AG04449 (cell line): Measurements from ENCODE around the gene CCDC88B.

Experiments
- CTCF ChIA-PET: fragments of 350-600 bp; formaldehyde crosslinking; extraction: SDS; loops from one replicate; lab custom pipeline; 2021; ENCODE audit warnings: antibody characterized with exemption; lab: Yijun Ruan, JAX
- POLR2A ChIA-PET: fragments of 400-600, 350-600 bp; formaldehyde crosslinking; extraction: SDS; loops from one replicate; lab custom pipeline; 2020; ENCODE audit warnings: antibody characterized with exemption, inconsistent platforms; lab: Yijun Ruan, JAX
- DNase-seq: peaks from one replicate; pipeline ENCODE4 v3.0.0-alpha.2; 2010; ENCODE audit warnings: low read depth, low spot score
- H3K4me3 ChIP-seq: 2 replicates; pipeline ENCODE4 v1.5.1; 2011; ENCODE audit warnings: low read depth, mild to moderate bottlenecking, control low read depth, low read length
- CTCF ChIP-seq: IDR thresholded peaks from one replicate; pipeline ENCODE4 v1.5.1; 2011; ENCODE audit warnings: mild to moderate bottlenecking, moderate library complexity, low read length, control low read depth, inconsistent platforms; ENCODE audit not compliant: insufficient read depth; ENCODE audit errors: missing control alignments

Gene CCDC88B

GRCh38 chr11:64379817-64380709 is 40.1 kb downstream of the CCDC88B start:
- no peak for DNase-seq
- POLR2A ChIA-PET = no interaction called here
- no peak for TF ChIP-seq CTCF
- no peak overlapping the region for H3K4me3 ChIP-seq
- CTCF ChIA-PET = no interaction called here

GRCh38 chr11:64381350-64381749 is 41.3 kb downstream of the CCDC88B start:
- ChIA-PET POLR2A (no interaction called here), CTCF (interaction anchor here (0.9 kb wide), 1 partner anchor 68 kb away, joined by 3 read pairs; no protein-coding TSS in a partner anchor)
- DNase-seq = no peak
- H3K4me3 ChIP-seq = no peak overlapping the region
- no peak for TF ChIP-seq CTCF

- CTCF ChIA-PET = no interaction called here
- POLR2A ChIA-PET = no interaction called here
- no peak for DNase-seq
- no peak for TF ChIP-seq CTCF
- H3K4me3 ChIP-seq = no peak overlapping the region
Observed at GRCh38 chr11:64382047-64382446, 42.0 kb downstream of the CCDC88B start.

GRCh38 chr11:64382586-64382985 is 42.6 kb downstream of the CCDC88B start:
- ChIA-PET POLR2A (no interaction called here), CTCF (no interaction called here)
- TF ChIP-seq CTCF = no peak
- no peak for DNase-seq
- no peak overlapping the region for H3K4me3 ChIP-seq

- DNase-seq = no peak
- POLR2A ChIA-PET = no interaction called here
- no peak for TF ChIP-seq CTCF
- CTCF ChIA-PET = no interaction called here
- no peak overlapping the region for H3K4me3 ChIP-seq
Observed at GRCh38 chr11:64383580-64383979, 43.6 kb downstream of the CCDC88B start.

GRCh38 chr11:64384028-64384737 is 44.2 kb downstream of the CCDC88B start:
- POLR2A ChIA-PET = no interaction called here
- H3K4me3 ChIP-seq = no peak overlapping the region
- no peak for TF ChIP-seq CTCF
- CTCF ChIA-PET = interaction anchor here (1.0 kb wide), 1 partner anchor 61 kb away, joined by 3 read pairs; no protein-coding TSS in a partner anchor
- no peak for DNase-seq
